Kidney glomerular epithelial cell (primary cell): ENCODE measurements around the gene PLN.

Experiments
- DNase-seq: peaks from one replicate; lab custom pipeline; 2025; lab: John Stamatoyannopoulos, UW

Gene PLN

DNA sequence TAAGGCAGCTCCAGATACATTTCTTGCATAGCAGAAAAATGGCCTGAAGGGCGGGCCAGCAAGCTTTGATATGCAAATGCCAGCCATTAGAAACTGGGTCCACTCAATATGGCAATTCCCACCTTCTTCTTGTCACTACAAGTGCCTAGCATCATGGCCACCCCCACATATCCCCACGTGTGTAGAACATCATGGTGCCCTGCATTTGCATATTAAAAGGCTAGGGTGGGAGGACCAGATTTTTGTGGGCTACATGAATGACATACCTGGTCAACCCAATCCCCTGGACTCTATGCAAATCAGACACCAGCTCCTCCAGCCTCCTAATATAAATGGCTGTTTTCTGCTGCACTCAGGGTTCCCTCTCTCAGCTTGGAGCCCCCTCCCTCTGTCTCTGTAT lies 31.7 kb downstream of the PLN start:
- no peak for DNase-seq

DNA sequence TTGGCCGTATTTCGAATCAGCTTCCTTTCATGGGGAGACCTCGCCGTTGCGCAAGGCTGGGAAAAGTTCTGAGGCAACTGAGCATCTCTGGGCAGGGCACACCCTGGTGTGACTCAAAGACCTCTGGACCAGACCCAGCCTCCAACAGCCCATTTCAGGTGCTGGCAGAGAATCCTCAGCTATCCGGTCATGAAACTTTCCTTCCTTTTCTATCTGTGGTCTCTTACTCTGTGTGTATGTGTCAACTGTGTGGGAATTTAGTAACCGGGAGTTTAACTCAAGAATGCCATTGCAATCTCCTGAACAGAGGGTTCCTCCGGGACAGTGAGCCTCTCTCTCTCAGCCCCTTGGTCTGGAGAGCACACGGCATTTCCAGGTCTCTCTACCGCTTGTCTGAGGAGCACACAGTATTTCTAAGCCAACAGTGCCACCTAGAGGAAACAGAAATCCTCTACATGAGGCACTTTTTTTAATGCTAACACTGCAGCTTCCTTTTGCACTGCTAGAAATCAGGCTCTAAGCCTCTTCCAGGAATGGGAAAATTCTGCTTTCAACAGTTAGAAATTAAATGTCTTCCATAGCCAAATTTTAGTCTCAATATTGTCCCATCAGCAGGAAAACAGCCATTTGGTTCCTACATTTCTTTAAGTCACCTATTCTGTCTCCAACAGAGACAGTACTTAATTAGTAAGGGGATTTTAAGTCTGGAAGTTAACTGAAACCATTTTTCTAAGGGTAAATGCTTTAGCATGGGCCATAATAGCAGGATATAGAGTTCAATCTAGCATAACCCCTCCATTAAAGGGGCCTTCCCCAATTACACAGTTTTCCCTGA lies 32.7 kb downstream of the PLN start:
- DNase-seq, result peak; percentile 64

DNA sequence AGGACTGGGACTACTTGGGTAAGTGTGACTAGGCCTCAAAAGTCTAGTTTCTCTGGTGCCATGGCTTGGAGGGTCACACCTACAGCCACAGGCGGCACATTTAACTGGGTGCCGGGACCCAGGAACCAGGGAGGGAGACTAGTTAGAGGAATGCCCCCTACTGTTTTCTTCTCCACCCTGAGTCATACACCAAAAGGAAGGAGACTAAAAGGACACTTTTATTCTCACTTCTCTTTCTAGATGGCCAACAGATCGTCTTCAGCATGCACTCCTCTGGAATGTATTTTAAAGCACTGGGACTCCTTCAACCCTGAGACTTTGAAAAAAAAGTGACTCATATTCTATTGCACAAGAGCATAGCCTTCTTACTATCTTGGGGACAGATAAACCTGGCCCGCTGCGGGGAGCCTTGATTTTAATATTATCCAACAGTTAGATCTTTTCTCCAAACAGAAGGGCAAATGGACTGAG lies 33.4 kb downstream of the PLN start:
- no peak for DNase-seq

DNA sequence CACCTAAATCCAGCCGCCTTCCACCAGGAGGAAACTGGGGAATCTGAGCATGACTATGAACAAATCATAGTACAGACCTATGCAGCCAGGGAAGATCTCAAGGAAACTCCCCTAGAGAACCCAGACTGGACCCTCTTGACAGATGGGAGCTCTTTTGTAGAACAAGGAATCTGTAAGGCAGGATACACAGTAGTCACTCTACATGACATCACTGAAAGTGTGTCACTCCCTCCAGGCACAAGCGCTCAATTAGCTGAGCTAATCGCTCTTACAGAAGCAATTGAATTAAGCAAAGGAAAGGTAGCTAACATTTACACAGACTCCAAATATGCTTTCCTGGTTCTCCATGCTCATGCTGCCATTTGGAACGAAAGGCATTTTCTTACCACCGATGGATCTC lies 36.8 kb downstream of the PLN start:
- DNase-seq, result no peak

DNA sequence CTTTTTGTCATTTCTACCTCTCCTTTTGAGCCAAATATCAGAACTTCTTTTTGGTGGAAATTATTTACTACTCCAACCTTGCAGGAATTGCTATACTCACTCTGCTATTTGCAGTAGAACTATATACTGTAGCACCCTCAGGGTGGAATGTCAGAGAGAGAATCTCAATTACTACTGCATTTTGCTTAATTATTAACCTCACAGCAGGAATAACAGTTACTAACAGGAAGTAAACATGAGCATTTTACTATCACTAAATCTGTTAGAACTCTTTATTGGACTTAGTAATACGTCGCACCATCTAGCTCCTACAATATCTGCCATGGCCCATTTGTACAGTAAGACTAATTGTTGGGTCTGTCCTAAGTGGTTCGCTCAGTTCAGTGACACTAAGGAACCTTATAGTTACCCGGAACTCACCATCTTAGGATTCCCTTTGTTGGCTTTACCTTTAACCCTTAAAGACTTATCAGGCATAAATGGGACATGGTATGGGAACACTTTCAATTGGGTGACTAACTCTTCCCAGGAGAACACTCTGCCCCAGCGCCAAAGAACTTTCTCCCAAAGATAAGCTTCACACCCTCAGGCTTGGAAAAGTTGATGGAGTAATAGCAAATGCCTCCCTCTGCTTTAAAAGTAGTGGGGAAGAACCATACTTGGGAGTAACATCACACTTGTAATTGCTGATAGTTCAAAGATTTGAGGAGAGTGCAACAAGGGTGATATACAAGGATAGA lies 38.8 kb downstream of the PLN start:
- DNase-seq, result no peak

DNA sequence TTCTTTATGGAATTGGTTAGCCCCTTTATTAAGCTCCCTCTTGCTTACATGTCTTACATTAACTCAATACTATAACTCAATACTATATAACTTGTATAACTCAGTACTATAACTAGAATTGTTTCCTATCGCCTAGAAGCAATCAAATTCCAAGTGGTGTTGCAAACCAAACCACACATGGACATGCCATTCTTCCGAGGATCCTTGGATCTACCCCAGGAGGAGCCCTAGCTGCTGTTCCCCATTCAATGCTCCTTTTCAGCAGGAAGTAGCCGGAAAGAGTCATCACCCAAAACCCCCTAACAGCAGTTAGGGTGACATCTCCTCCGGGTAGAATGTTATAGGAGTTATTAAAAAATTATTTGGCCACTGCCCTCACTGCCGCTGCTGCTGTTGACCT lies 40.5 kb downstream of the PLN start:
- no peak for DNase-seq

DNA sequence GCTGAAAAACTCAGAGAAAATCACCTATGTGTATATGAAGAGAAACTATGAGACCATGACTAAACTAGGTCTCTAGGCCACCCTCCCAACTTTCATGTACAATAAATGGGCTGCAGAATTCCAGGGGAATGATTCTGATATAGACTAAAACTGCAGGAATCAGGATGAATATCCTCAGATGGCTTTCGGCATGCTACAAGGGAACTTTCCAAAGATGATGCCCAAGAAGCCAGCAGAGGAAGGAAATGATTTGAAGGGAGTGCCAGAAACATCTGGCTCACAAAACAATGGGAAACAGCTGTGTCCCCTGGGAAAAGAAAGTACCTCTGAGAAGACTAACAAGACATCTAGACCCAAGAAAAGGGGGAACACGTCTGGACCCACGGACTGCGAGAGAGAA lies 41.1 kb downstream of the PLN start:
- DNase-seq, result no peak

DNA sequence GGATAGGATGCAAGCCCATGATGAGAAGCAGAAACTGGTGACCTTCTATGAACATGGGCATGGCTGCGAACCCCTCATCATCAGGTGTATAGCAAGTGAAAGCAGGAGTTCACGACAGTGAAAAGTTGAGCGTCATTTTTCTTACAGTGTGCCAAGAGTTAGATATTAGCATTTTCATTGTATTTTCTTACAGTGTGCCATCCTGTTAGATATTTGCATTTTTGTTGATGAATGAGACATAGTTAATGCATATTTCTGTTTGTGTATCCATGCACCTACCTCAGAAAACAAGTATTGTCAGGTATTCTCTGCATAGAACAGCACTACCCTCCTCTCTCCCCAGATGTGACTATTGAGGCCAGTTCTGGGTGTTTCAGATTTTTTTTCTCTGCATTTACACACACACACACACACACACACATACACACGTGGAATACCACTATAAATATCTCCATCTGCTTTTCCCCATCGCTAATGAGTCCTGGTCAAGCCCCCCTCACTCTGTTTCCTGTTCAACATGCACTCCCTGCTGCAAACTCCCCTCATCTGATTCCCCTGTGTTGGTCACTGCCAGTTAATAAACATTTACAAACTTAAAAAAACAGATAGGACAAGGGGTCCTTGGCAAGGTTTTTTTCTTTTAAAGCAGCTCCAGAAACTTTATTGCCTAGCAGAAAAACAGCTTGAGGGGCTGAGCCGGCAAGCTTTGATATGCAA lies 41.7 kb downstream of the PLN start:
- no peak for DNase-seq

DNA sequence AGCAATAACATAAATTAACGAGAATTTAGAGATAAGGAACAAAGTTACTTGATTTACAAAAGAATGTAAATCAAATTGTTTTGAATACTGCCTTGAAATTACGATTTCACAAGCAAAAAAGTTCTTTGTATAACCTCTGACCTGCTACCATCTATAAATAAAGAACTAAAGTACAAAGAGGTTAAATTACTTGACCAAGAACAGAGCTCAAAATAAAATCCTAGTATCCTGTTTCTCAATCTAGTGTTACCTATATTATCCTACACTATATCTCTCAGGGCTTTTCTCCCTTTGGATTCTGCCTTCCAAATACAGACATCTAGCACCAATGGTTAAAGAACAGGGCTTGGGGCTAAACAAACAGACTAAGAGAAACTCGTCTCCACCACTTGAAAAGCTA lies 43.8 kb downstream of the PLN start:
- no peak for DNase-seq

DNA sequence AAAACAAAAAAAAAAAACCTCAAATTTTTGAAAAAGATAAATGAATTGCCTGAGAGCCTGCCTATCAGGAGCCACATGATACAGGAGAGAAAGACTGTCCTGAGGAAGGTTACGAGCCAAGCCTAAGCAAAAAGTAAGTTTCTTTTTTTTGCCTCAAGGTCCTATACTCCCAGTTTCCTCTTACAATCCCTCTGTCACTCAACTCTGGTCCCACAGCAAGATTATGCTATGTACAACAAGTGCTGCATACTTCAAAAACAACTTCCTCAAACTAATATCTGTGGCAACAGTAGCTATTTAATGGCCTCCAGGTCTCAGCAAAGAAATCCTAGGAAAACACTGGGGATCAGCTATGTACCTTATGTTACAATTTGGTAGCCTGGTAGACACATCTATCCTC lies 46.8 kb downstream of the PLN start:
- DNase-seq, result no peak

DNA sequence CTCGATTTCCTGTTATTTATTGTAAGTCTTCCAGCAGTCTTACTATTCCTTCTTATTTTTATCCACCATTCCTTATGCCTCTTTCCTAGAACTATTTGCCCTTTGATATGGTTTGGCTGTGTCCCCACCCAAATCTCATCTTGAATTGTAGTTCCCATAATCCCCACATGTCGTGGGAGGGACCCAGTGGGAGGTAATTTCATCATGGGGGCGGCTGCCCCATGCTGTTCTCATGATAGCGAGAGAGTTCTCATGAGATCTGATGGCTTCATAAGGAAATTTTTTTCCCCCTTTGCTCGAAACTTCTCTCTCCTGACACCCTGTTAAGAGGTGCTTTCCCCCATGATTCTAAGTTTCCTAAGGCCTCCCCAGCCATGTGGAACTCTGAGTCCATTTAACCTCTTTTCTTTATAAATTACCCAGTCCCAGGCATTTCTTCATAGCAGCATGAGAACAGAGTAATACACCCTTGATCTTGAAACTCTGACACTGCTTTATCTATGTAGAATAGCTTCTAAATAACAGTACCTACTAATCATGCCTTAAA lies 48.8 kb downstream of the PLN start:
- DNase-seq, result no peak

DNA sequence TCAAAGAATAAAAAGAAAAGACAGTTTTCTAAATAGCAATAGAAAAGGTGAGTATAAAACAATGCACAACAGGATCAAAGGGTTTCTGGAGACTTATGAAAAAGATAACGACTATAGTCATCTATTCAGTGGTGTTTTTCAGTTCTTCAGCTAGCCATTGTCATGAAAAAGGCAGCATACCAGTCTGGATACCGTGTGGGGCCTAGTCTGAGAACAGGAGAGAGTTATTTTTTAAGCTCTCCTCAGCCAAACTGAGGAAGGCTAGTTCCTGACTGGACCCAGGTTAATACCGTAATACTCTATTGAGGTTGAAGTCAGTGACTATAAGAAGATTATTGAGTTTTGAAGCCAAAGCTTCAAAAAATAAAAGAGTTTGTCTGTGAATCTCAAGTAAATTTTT lies 49.5 kb downstream of the PLN start:
- DNase-seq, result no peak

DNA sequence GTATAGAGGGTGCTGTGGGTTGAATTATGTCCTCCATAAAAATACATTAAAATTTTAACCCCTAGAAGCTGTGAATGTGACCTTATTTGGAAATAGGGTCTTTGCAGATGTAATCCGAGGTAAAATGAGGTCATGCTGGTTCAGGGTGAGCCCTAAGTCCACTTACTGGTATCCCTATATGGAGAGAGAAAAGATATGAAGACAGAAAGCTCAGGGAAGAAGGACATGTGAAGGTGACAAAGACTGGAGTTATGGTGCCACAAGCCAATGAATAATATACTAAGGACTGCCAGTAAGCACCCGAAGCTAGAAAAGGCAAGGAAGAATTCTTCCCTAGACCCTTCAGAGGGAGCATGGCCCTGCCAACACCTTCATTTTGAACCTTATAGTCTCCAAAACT lies 50.2 kb downstream of the PLN start:
- no peak for DNase-seq

DNA sequence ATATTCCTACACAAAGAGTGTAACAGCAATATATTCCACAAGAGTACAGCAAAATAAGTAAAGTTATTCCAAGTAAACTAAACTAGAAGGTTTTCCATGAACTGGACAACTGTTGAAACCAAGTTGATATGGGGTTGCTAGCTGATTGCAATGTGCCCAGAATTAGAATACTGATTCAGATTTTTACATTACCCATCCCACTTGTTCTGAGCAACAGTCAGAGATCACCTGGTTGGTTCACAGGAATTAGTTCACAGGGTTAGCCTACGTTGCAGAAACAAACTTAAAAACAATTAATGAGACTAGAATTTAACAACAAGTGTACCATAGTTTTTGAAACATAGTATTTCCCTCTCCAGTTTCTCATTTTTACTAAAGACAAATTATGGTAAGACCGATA lies 54.2 kb downstream of the PLN start:
- no peak for DNase-seq

DNA sequence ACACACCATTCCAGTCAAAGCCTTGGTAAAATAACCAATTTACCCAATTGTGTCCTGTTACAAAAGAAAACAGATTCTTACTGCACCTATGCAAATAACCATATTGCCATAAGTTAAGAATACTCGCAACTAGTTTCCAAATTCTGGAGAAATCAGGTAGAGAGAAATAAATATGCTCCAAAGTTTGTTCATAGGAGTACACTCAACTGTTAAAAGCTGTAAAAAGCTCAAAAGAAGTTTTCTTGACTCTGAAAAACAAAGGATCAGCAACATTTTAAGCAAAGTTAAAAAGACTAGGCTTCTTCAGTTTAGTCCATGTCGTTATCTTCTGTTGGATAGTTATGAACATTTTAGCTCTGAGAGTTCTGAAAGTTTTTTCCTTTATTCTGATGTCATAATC lies 55.3 kb downstream of the PLN start:
- DNase-seq, result no peak

DNA sequence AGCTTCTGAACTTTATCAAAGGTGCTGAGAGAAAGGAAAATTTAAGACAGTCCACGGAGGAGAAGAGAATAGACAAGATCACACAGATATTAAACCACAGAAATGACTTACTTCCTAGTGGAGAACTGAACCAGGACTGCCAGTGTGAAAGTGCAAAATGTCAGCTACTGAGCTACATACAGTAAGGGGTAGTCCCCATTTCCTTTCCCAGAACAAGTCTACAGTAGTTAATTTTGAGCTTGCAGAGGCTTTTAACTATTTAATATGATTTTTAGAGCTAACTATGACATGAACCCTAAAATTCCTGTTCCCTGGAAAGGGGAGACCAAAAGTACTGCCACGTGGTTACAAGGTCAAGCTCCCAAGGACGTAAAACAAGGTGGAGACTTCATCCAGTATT lies 58.2 kb downstream of the PLN start:
- no peak for DNase-seq

DNA sequence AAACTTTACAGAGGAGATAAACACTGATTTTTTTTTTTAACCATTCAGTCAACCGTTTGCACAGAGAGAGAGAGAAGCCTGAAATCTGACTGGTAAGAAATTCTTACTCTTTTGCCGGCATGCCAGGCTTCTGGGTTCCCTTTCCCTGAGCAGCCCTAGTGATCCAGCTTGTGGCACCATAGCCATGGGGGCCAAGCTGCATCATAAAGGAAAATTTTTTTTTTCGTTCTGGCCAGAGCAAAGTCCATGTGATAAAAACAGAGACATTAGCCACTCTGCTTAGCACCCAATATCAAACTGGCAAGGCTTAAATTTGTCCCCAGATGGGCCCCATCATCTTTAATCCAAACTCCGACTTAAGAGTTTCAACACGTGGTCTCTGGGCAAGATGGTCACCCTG lies 58.8 kb downstream of the PLN start:
- no peak for DNase-seq
